Tibial nerve (tissue), 4 donors: ENCODE results near the gene THBS4.

Experiments
- EP300 ChIP-seq, 2 donors: sonication (generic); formaldehyde crosslinking; IDR thresholded peaks; one replicate each; pipeline ENCODE4 v1.6.1; 2017; ENCODE audit warnings: antibody characterized with exemption in 2 of 2, mild to moderate bottlenecking in 1 of 2
- POLR2A ChIP-seq, 2 donors: fragments of 450-650 bp; IDR thresholded peaks; one replicate each; pipeline ENCODE4 v1.6.1; 2017; ENCODE audit warnings: antibody characterized with exemption in 2 of 2, mild to moderate bottlenecking in 2 of 2, moderate library complexity in 2 of 2
- TF ChIP-seq, protein P1 (sequence below), 5 experiments: fragments of 200-600 bp in 3 of 5; fragments of 450-650 bp in 2 of 5; sonication (generic) in 3 of 5; IDR thresholded peaks; one replicate each; pipeline ENCODE4 v1.5.1; 2016 to 2019; ENCODE audit warnings: antibody characterized with exemption in 5 of 5, mild to moderate bottlenecking in 3 of 5, moderate library complexity in 2 of 5

DNA sequence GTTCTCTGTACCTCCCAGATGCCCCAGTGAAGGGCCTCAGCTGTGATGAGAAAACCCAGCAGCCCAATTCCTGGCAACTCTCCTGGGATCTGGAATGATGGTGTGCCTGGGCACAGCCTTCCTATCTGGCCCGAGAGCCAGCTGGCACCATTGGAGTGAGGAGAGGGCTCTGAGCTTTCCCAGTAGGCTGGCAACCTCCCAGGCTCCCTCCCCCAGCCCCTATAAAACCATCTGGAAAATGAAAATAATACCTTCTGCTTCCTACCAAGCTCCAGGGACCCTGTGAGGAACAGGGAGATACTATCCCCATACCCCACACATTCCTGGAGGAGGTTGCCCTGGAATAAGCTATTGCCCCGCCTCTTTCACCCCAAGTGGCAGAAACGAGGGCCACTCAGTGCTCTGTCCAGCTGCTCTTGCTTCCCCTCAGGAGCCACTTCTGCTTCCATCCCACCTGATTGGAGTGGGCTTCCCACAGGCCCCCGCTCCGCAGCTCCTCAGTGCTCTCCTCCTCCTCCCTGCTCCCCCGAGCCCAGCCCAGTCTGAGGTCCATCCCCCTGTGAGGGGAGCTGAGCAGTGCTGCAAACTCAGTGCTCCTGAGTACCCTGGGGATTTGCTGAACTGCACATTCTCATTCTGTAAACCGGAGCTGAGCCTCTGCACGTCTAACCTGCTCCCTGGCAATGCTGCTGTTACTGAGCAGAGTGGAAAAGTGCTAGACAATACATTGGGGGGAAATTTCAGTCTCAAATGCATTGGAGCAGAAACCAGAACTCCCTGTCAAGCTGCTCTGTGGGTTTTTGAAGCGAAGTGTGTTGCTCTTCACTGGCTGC is 74.7 kb downstream of the THBS4 start:
- TF ChIP-seq, protein P1, sequence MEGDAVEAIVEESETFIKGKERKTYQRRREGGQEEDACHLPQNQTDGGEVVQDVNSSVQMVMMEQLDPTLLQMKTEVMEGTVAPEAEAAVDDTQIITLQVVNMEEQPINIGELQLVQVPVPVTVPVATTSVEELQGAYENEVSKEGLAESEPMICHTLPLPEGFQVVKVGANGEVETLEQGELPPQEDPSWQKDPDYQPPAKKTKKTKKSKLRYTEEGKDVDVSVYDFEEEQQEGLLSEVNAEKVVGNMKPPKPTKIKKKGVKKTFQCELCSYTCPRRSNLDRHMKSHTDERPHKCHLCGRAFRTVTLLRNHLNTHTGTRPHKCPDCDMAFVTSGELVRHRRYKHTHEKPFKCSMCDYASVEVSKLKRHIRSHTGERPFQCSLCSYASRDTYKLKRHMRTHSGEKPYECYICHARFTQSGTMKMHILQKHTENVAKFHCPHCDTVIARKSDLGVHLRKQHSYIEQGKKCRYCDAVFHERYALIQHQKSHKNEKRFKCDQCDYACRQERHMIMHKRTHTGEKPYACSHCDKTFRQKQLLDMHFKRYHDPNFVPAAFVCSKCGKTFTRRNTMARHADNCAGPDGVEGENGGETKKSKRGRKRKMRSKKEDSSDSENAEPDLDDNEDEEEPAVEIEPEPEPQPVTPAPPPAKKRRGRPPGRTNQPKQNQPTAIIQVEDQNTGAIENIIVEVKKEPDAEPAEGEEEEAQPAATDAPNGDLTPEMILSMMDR (IDR thresholded peaks at IDR 0.05), result no peak
- TF ChIP-seq POLR2A (IDR thresholded peaks at IDR 0.05) (no peak), EP300 (IDR thresholded peaks at IDR 0.05) (no peak)
